Trophoblast cell (in vitro differentiated cells and primary cell): ENCODE data around the gene PROZ.

Source experiments
- DNase-seq, 2 donors: peaks; one replicate each; pipeline ENCODE4 v3.0.0-alpha.2; 2016
- H2AFZ ChIP-seq: 2 replicates; pipeline ENCODE4 v1.6.1; 2013; ENCODE audit warnings: low read length, moderate library complexity, mild to moderate bottlenecking; ENCODE audit not compliant: insufficient read depth, poor library complexity
- H2AK5ac ChIP-seq: 2 replicates; pipeline ENCODE4 v1.6.1; 2013; ENCODE audit warnings: mild to moderate bottlenecking, low read length
- H2BK120ac ChIP-seq: 2 replicates; pipeline ENCODE4 v1.6.1; 2013; ENCODE audit warnings: low read length, mild to moderate bottlenecking, moderate library complexity; ENCODE audit not compliant: insufficient read depth, poor library complexity
- H2BK12ac ChIP-seq: 2 replicates; pipeline ENCODE4 v1.6.1; 2013; ENCODE audit warnings: mild to moderate bottlenecking, low read length, moderate library complexity
- H2BK5ac ChIP-seq: 2 replicates; pipeline ENCODE4 v1.6.1; 2013; ENCODE audit warnings: low read length, low read depth, moderate library complexity, mild to moderate bottlenecking; ENCODE audit not compliant: poor library complexity
- H3K14ac ChIP-seq: 2 replicates; pipeline ENCODE4 v1.6.1; 2013; ENCODE audit warnings: mild to moderate bottlenecking, low read length
- H3K18ac ChIP-seq: 2 replicates; pipeline ENCODE4 v1.6.1; 2013; ENCODE audit warnings: mild to moderate bottlenecking, low read length
- H3K23ac ChIP-seq: 2 replicates; pipeline ENCODE4 v1.6.1; 2013; ENCODE audit warnings: low read length
- H3K27ac ChIP-seq: 2 replicates; pipeline ENCODE4 v1.5.1; 2013; ENCODE audit warnings: low read depth, mild to moderate bottlenecking, inconsistent platforms, low read length, moderate library complexity
- H3K27me3 ChIP-seq: 2 replicates; pipeline ENCODE4 v1.6.1; 2013; ENCODE audit warnings: inconsistent platforms, mild to moderate bottlenecking, low read length, moderate library complexity; ENCODE audit not compliant: insufficient read depth
- H3K36me3 ChIP-seq, 2 experiments: 1 replicate in 1 of 2; 2 replicates in 1 of 2; pipeline ENCODE4 v1.6.1; 2013; ENCODE audit warnings: low read length in 2 of 2, mild to moderate bottlenecking in 2 of 2, moderate library complexity in 1 of 2; ENCODE audit not compliant: insufficient read depth in 2 of 2, control insufficient read depth in 1 of 2
- H3K4ac ChIP-seq: 2 replicates; pipeline ENCODE4 v1.6.1; 2013; ENCODE audit warnings: low read depth, mild to moderate bottlenecking, low read length, moderate library complexity
- H3K4me1 ChIP-seq, 2 experiments: 1 replicate in 1 of 2; 2 replicates in 1 of 2; pipeline ENCODE4 v1.6.1; 2013; ENCODE audit warnings: low read length in 2 of 2, mild to moderate bottlenecking in 2 of 2, moderate library complexity in 1 of 2; ENCODE audit not compliant: insufficient read depth in 2 of 2, control insufficient read depth in 1 of 2
- H3K4me2 ChIP-seq: 2 replicates; pipeline ENCODE4 v1.6.1; 2013; ENCODE audit warnings: inconsistent platforms, mild to moderate bottlenecking, low read length, moderate library complexity
- H3K4me3 ChIP-seq: 2 replicates; pipeline ENCODE4 v1.5.1; 2013; ENCODE audit warnings: mild to moderate bottlenecking, low read depth, low read length, inconsistent platforms
- H3K79me1 ChIP-seq: one replicate; pipeline ENCODE4 v1.6.1; 2013; ENCODE audit warnings: low read length
- H3K79me2 ChIP-seq: 2 replicates; pipeline ENCODE4 v1.6.1; 2013; ENCODE audit warnings: low read length, mild to moderate bottlenecking; ENCODE audit not compliant: control insufficient read depth, insufficient read depth, poor library complexity
- H3K9ac ChIP-seq: 2 replicates; pipeline ENCODE4 v1.6.1; 2013; ENCODE audit warnings: mild to moderate bottlenecking, low read length
- H3K9me3 ChIP-seq: 2 replicates; pipeline ENCODE4 v1.6.1; 2013; ENCODE audit warnings: low read depth, mild to moderate bottlenecking, control low read depth, inconsistent platforms, low read length; ENCODE audit not compliant: insufficient read depth
- H4K12ac ChIP-seq: 2 replicates; pipeline ENCODE4 v1.6.1; 2013; ENCODE audit warnings: low read depth, mild to moderate bottlenecking, low read length, moderate library complexity
- H4K8ac ChIP-seq: 2 replicates; pipeline ENCODE4 v1.6.1; 2013; ENCODE audit warnings: low read depth, mild to moderate bottlenecking, low read length, moderate library complexity
- H4K91ac ChIP-seq: one replicate; pipeline ENCODE4 v1.6.1; 2013; ENCODE audit warnings: low read depth, mild to moderate bottlenecking, low read length, moderate library complexity
- WGBS: extraction: QIAGEN DNeasy Blood & Tissue Kit; methylation state at CpG from one replicate; pipeline ENCODE4 v1.1.7; 2013; ENCODE audit warnings: missing lambda C conversion rate; ENCODE audit not compliant: insufficient read length, insufficient coverage; ENCODE audit errors: extremely low coverage; 5-methylcytosine and 5-hydroxymethylcytosine counted together

Gene PROZ

GRCh38 chr13:113205428-113205931 lies 47.0 kb downstream of the PROZ start:
- H3K4ac ChIP-seq = peak overlapping the region; percentile 40
- H2AFZ ChIP-seq = no peak overlapping the region
- H3K9ac ChIP-seq = no peak overlapping the region
- H3K4me3 ChIP-seq = no peak overlapping the region
- peaks cover 20% of the 10 kb centered on the region for H3K79me1 ChIP-seq
- peaks cover 13% of the 10 kb centered on the region in 2 experiments for H3K4me1 ChIP-seq
- no peak overlapping the region for H4K12ac ChIP-seq
- no peak overlapping the region for H2BK12ac ChIP-seq
- H3K36me3 ChIP-seq = peaks cover 0 to 5% of the 10 kb centered on the region in 2 experiments
- no peak overlapping the region for H3K4me2 ChIP-seq
- H3K27me3 ChIP-seq = no peaks in the 10 kb centered on the region
- no peak overlapping the region for H4K91ac ChIP-seq
- no peak overlapping the region for H3K14ac ChIP-seq
- no CpG with 5 or more reads among the region's 5 CpGs for WGBS
- no peak overlapping the region for H2BK120ac ChIP-seq
- H4K8ac ChIP-seq = no peak overlapping the region
- H3K18ac ChIP-seq = no peak overlapping the region
- H3K79me2 ChIP-seq = peaks cover 19% of the 10 kb centered on the region
- H3K23ac ChIP-seq = no peak overlapping the region
- H2AK5ac ChIP-seq = no peak overlapping the region
- H3K27ac ChIP-seq = no peak overlapping the region
- DNase-seq = no peak
- H3K9me3 ChIP-seq = peaks cover 5% of the 10 kb centered on the region
- no peak overlapping the region for H2BK5ac ChIP-seq

GRCh38 chr13:113207460-113207859 lies 49.0 kb downstream of the PROZ start:
- no peak overlapping the region for H4K8ac ChIP-seq
- DNase-seq = no peak
- no peak overlapping the region for H3K23ac ChIP-seq
- H3K4me3 ChIP-seq = no peak overlapping the region
- H3K9me3 ChIP-seq = peaks cover 5% of the 10 kb centered on the region
- H3K18ac ChIP-seq = no peak overlapping the region
- H4K12ac ChIP-seq = no peak overlapping the region
- no peak overlapping the region for H2BK12ac ChIP-seq
- H4K91ac ChIP-seq = no peak overlapping the region
- H3K79me1 ChIP-seq = peaks cover 20% of the 10 kb centered on the region
- no peak overlapping the region for H2BK120ac ChIP-seq
- H3K4me2 ChIP-seq = peak overlapping the region; percentile 84
- H3K27me3 ChIP-seq = no peaks in the 10 kb centered on the region
- H2BK5ac ChIP-seq = no peak overlapping the region
- H2AK5ac ChIP-seq = no peak overlapping the region
- H3K79me2 ChIP-seq = peaks cover 19% of the 10 kb centered on the region
- peaks cover 13% of the 10 kb centered on the region in 2 experiments for H3K4me1 ChIP-seq
- H3K4ac ChIP-seq = no peak overlapping the region
- H3K14ac ChIP-seq = no peak overlapping the region
- WGBS = no CpG with 5 or more reads among the region's 3 CpGs
- H2AFZ ChIP-seq = no peak overlapping the region
- H3K9ac ChIP-seq = no peak overlapping the region
- H3K36me3 ChIP-seq = peaks cover 0 to 5% of the 10 kb centered on the region in 2 experiments
- no peak overlapping the region for H3K27ac ChIP-seq

- Histone ChIP-seq H3K9me3 (peaks cover 5% of the 10 kb centered on the region), H3K79me2 (peaks cover 19% of the 10 kb centered on the region), H2BK5ac (peak overlapping the region; percentile 34), H3K36me3 (peaks cover 0 to 5% of the 10 kb centered on the region in 2 experiments), H2BK120ac (peak overlapping the region; percentile 27), H2BK12ac (no peak overlapping the region), H4K91ac (peak overlapping the region; percentile 56), H3K27ac (peak overlapping the region; percentile 98), H3K23ac (peak overlapping the region; percentile 51), H3K4me1 (peaks cover 13% of the 10 kb centered on the region in 2 experiments), H3K14ac (peak overlapping the region; percentile 56), H3K4me3 (peak overlapping the region; percentile 99), H3K79me1 (peaks cover 20% of the 10 kb centered on the region), H2AK5ac (peak overlapping the region; percentile 42), H4K12ac (peak overlapping the region; percentile 63), H3K18ac (peak overlapping the region; percentile 71), H4K8ac (peak overlapping the region; percentile 93), H3K4me2 (peak overlapping the region; percentile 84), H3K4ac (peak overlapping the region; percentile 31), H3K27me3 (no peaks in the 10 kb centered on the region), H2AFZ (peak overlapping the region; percentile 90), H3K9ac (peak overlapping the region; percentile 57)
- WGBS = no CpG with 5 or more reads among the region's 44 CpGs
- DNase-seq = peak; percentile 86 to 88
Observed at GRCh38 chr13:113207890-113208420, 49.5 kb downstream of the PROZ start.

- peak within 1 kb of the TSS; percentile 47 for H2BK12ac ChIP-seq
- peak within 1 kb of the TSS; percentile 95 for H2AFZ ChIP-seq
- peak within 1 kb of the TSS; percentile 100 for H4K12ac ChIP-seq
Observed at GRCh38 chr13:113208421-113209335, 50.2 kb downstream of the PROZ start, which contains the start of gene PCID2. Gene PCID2, minus strand, starts transcription at chr13:113208669. Its CDS starts 35 bp downstream, at chr13:113208634.

More at GRCh38 chr13:113208421-113209335, 50.2 kb downstream of the PROZ start, which contains the start of gene PCID2:
- H3K27me3 ChIP-seq = no peaks in the 10 kb centered on the region
- H3K79me1 ChIP-seq = peaks cover 20% of the 10 kb centered on the region
- peak within 1 kb of the TSS; percentile 98 for H3K14ac ChIP-seq
- H3K9ac ChIP-seq = peak within 1 kb of the TSS; percentile 91
- H2BK5ac ChIP-seq = peak within 1 kb of the TSS; percentile 98
- peak within 1 kb of the TSS; percentile 99 for H3K4ac ChIP-seq
- peaks cover 5% of the 10 kb centered on the region for H3K9me3 ChIP-seq
- H3K79me2 ChIP-seq = peaks cover 20% of the 10 kb centered on the region
- H2BK120ac ChIP-seq = peak within 1 kb of the TSS; percentile 98
- H3K18ac ChIP-seq = peak within 1 kb of the TSS; percentile 90
- H3K4me2 ChIP-seq = peak within 1 kb of the TSS; percentile 95
- peak within 1 kb of the TSS; percentile 98 for H3K27ac ChIP-seq
- peaks cover 11 to 12% of the 10 kb centered on the region in 2 experiments for H3K4me1 ChIP-seq
- DNase-seq = peak; percentile 86 to 96
- H3K36me3 ChIP-seq = peaks cover 1 to 7% of the 10 kb centered on the region in 2 experiments
- peak within 1 kb of the TSS; percentile 51 for H3K23ac ChIP-seq
- H3K4me3 ChIP-seq = peak within 1 kb of the TSS; percentile 99
- peak within 1 kb of the TSS; percentile 96 for H2AK5ac ChIP-seq
- peak within 1 kb of the TSS; percentile 100 for H4K91ac ChIP-seq
- peak within 1 kb of the TSS; percentile 99 for H4K8ac ChIP-seq
- WGBS = no CpG with 5 or more reads among the region's 103 CpGs
